Glomerular visceral epithelial cell (primary cell): ENCODE measurements around the gene TTC24.
"Not testable (repeated sequence)": the region's sequence is repeated elsewhere in the genome, so short reads cannot be mapped to it uniquely, and the experiment has no call there.

ENCODE experiments used
- DNase-seq: peaks from one replicate; pipeline ENCODE4 v3.0.0-alpha.2; 2016; ENCODE audit errors: extremely low spot score

Gene TTC24

GRCh38 chr1:156608036-156608674 lies 28.6 kb downstream of the TTC24 start:
- DNase-seq: peak; percentile 78

GRCh38 chr1:156608981-156609380 lies 29.5 kb downstream of the TTC24 start:
- DNase-seq: peak; percentile 44

- DNase-seq: not testable (repeated sequence)
Measured at GRCh38 chr1:156610072-156610471, 30.5 kb downstream of the TTC24 start.

- DNase-seq: no peak
Measured at GRCh38 chr1:156612666-156613065, 33.1 kb downstream of the TTC24 start.

- no peak for DNase-seq
Measured at GRCh38 chr1:156615946-156616345, 36.4 kb downstream of the TTC24 start.

- DNase-seq: no peak
Measured at GRCh38 chr1:156616463-156616862, 36.9 kb downstream of the TTC24 start.

- no peak for DNase-seq
Measured at GRCh38 chr1:156618853-156619581, 39.5 kb downstream of the TTC24 start, which contains the start of gene HAPLN2. Gene HAPLN2, plus strand, starts transcription at chr1:156619415. Its CDS starts 4,076 bp downstream, at chr1:156623491.

- DNase-seq: no peak
Measured at GRCh38 chr1:156619582-156619955, 40.0 kb downstream of the TTC24 start.

- DNase-seq: no peak
Measured at GRCh38 chr1:156622581-156623297, 43.2 kb downstream of the TTC24 start.

GRCh38 chr1:156623946-156624813 lies 44.7 kb downstream of the TTC24 start:
- DNase-seq: peak; percentile 44

- DNase-seq: no peak
Measured at GRCh38 chr1:156624814-156625435, 45.4 kb downstream of the TTC24 start.

- DNase-seq: peak; percentile 50
Measured at GRCh38 chr1:156625436-156626078, 46.0 kb downstream of the TTC24 start.

- no peak for DNase-seq
Measured at GRCh38 chr1:156626079-156626438, 46.5 kb downstream of the TTC24 start.

- peak; percentile 61 for DNase-seq
Measured at GRCh38 chr1:156627313-156627880, 47.9 kb downstream of the TTC24 start.

- DNase-seq: no peak
Measured at GRCh38 chr1:156629823-156630449, 50.4 kb downstream of the TTC24 start.

GRCh38 chr1:156631152-156631551 lies 51.6 kb downstream of the TTC24 start:
- DNase-seq: not testable (repeated sequence)

GRCh38 chr1:156632355-156632754 lies 52.8 kb downstream of the TTC24 start:
- DNase-seq: no peak
